HFFc6 (cell line): ENCODE data around the gene JMJD6. TPM values are rescaled to one million over a fixed set of nuclear protein-coding genes. Genes with fewer than 3 reads are reported as not detected.

Experiments
- DNase-seq: peaks from one replicate; pipeline ENCODE4 v3.0.0-alpha.2; 2018
- H3K27ac Mint-ChIP-seq: 2 replicates; pipeline ENCODE4 v1.8.0; 2020; ENCODE audit warnings: mild to moderate bottlenecking, mixed read lengths
- H3K27me3 Mint-ChIP-seq: 2 replicates; pipeline ENCODE4 v1.8.0; 2021; ENCODE audit warnings: mild to moderate bottlenecking, moderate library complexity, mixed read lengths; ENCODE audit not compliant: insufficient read depth
- H3K36me3 Mint-ChIP-seq: 2 replicates; pipeline ENCODE4 v1.8.0; 2021; ENCODE audit warnings: low read depth, mixed read lengths
- H3K4me1 Mint-ChIP-seq: 2 replicates; pipeline ENCODE4 v1.8.0; 2020; ENCODE audit warnings: low read depth, mixed read lengths
- H3K4me3 Mint-ChIP-seq: 2 replicates; pipeline ENCODE4 v1.8.0; 2020; ENCODE audit warnings: mild to moderate bottlenecking, moderate library complexity, mixed read lengths
- H3K9me3 Mint-ChIP-seq: 2 replicates; pipeline ENCODE4 v1.8.0; 2020; ENCODE audit warnings: mild to moderate bottlenecking, mixed read lengths
- total RNA-seq, 6 experiments: library from RNA; stranded (reverse); fragmentation: NEBNext Ultra II Directional; extraction: Animal tissue kit (Norgen Biotek cat#: 25700); gene quantifications; 2 replicates in 1 of 6; 3 replicates in 5 of 6; pipeline ENCODE4 v1.2.3, GENCODE V29; 2021
- TF ChIP-seq, protein P1 (sequence below): fragments of 200-600 bp; sonication (generic); IDR thresholded peaks from 2 replicates; pipeline ENCODE4 v1.5.0; 2021; ENCODE audit warnings: antibody characterized with exemption, mild to moderate bottlenecking

Gene JMJD6
- total RNA-seq, 6 experiments from 2014 or later: 32.9 to 44.3 (median 37.3) TPM

DNA sequence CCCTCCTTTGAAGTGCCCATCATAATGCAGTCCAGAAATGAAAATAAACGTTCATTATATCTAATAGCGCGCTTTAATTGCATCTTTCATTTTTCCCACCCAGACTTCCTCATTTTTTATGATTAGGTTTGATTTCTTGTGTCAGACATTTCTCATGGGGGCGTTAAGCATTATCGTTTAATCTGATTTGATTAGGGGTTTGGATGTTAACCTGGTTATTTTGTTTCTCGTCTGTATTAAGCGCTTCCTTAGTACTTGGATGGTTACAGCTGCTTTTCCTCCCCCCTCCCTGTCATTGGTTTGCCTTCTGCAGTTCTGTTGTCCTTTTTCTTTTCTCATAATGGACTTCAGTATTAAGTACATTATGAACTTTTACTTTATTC lies 12.1 kb upstream of the JMJD6 start:
- peak overlapping the region; percentile 98 for H3K27ac Mint-ChIP-seq
- peaks cover 15% of the 10 kb centered on the region for H3K27me3 Mint-ChIP-seq
- peaks cover 43% of the 10 kb centered on the region for H3K4me1 Mint-ChIP-seq
- TF ChIP-seq, protein P1, sequence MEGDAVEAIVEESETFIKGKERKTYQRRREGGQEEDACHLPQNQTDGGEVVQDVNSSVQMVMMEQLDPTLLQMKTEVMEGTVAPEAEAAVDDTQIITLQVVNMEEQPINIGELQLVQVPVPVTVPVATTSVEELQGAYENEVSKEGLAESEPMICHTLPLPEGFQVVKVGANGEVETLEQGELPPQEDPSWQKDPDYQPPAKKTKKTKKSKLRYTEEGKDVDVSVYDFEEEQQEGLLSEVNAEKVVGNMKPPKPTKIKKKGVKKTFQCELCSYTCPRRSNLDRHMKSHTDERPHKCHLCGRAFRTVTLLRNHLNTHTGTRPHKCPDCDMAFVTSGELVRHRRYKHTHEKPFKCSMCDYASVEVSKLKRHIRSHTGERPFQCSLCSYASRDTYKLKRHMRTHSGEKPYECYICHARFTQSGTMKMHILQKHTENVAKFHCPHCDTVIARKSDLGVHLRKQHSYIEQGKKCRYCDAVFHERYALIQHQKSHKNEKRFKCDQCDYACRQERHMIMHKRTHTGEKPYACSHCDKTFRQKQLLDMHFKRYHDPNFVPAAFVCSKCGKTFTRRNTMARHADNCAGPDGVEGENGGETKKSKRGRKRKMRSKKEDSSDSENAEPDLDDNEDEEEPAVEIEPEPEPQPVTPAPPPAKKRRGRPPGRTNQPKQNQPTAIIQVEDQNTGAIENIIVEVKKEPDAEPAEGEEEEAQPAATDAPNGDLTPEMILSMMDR: no peak
- peaks cover 35% of the 10 kb centered on the region for H3K36me3 Mint-ChIP-seq
- H3K4me3 Mint-ChIP-seq: peak overlapping the region; percentile 96
- H3K9me3 Mint-ChIP-seq: no peaks in the 10 kb centered on the region
- DNase-seq: no peak

DNA sequence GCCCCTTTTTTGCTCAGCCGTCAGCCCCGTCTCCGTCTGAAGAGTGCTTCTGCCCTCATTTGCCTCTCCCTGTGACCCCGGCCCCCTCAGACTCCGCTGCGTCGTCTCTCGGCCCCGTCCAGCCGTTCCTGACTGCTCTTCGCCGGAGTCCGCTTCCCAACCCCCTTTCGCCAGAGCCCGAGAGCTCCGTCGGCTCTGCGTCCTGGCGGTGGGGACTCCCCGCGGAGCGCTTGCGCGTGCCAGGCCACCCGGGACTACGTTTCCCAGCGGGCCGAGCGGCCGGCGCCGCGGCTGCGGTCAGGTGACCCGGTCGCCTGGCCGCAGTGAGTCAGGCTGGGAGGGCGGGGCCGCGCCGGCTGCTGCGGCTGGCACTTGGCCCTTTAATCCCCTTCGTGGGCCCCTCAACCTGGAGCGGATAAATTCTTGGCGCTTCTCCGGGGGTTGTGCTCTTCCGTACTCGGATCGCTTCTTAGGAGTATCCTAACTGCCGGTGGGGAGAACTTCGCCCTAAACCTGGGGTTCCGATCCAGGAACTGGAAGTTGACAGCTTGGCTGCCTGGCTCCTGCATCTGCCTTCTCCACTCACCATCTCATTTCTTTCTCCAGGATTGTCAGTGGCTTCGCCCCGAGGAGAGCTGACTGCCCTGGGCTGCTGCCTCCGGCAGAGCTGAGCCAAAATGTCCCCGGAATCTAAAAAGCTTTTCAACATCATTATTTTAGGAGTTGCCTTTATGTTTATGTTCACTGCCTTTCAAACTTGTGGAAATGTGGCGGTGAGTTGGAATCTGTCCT lies 11.5 kb upstream of the JMJD6 start, which contains the start of gene MFSD11:
Gene MFSD11, plus strand, starts transcription at position 444 of the 792 bp plus-strand sequence. Its CDS starts 234 bp downstream, at position 678.
- Mint-ChIP-seq H3K27me3 (peaks cover 15% of the 10 kb centered on the region), H3K4me1 (peaks cover 48% of the 10 kb centered on the region)

DNA sequence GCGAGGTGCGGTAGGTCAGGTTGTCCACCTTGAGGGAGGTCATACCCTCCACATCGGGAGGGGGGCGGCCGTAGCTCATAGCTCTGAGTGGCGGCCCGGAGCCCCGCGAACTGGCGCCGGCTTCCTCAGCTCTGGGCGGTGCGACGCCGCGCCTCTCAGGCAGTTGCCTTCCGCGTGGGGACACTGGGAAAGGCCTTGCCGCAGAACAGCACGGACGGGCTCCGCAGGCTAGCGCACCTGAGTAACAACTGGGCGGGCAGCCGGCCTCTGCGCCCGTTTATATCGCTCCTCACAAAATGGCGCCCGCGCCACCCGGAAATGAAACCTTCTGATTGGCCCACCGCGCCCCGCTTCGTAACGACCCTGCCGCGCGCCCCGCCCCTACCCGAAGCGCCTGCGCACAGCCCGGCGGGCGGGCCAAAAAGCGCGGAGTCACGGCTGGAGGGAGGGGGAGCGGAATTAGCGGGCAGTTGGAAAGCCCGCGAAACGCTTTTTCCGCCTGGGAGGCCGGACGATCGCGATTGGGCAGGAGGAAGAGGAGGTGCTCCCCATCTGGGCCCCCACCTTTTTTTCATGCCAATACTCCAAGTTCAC lies 10.8 kb upstream of the JMJD6 start, which contains the start of gene SRSF2:
Gene SRSF2, minus strand, starts transcription at position 250 of the 594 bp plus-strand sequence. Its CDS starts 171 bp downstream, at position 79.
- Mint-ChIP-seq H3K4me1 (peaks cover 54% of the 10 kb centered on the region), H3K4me3 (peak within 1 kb of the TSS; percentile 99), H3K36me3 (peaks cover 38% of the 10 kb centered on the region)

More for the DNA sequence above, 11.5 kb upstream of the JMJD6 start, which contains the start of gene MFSD11:
- Mint-ChIP-seq H3K27ac (peak within 1 kb of the TSS; percentile 98), H3K9me3 (no peaks in the 10 kb centered on the region), H3K36me3 (peaks cover 39% of the 10 kb centered on the region), H3K4me3 (peak within 1 kb of the TSS; percentile 96)
- DNase-seq: peak; percentile 92
- TF ChIP-seq, protein P1: no peak

DNA sequence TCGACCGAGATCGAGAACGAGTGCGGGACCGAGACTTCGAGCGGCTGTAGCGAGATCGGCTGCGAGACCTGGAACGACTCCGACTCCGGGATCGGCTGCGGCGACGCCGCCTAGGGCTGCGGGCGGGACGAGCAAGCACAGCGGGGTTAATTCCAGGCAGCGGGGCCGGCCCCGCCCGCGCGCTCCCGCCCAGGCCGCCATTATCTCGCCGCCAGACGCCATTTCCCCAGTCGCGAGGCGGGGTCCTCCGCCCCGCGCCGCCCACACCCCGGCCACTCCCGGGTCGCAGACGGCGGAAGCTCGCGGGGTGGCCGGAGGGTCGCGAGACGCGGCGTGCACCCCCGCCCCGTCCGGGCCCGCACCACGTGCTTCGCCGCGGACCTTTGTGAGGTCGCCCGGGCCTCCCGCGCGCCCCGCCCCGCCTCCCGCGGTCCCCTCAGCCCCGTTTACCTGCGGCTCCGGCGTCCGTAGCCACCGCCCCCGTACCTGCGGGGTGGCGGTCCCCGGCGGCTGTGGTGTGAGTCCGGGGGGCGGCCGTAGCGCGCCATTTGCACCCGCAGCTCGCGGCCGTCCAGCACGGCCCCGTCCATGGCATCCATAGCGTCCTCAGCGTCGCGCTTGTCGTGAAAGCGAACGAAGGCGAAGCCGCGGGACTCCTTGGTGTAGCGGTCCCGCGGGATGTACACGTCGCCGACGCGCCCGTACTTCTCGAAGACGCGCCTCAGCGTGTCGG lies 10.1 kb upstream of the JMJD6 start:
- Mint-ChIP-seq H3K27ac (peak overlapping the region; percentile 98), H3K4me1 (peaks cover 54% of the 10 kb centered on the region), H3K9me3 (no peaks in the 10 kb centered on the region), H3K4me3 (peak overlapping the region; percentile 99), H3K27me3 (peaks cover 15% of the 10 kb centered on the region), H3K36me3 (peaks cover 33% of the 10 kb centered on the region)
- TF ChIP-seq, protein P1: peak; percentile 34; the same call in 1 of the 2 replicates
- DNase-seq: peak; percentile 65

More for the DNA sequence above, 10.8 kb upstream of the JMJD6 start, which contains the start of gene SRSF2:
- peaks cover 15% of the 10 kb centered on the region for H3K27me3 Mint-ChIP-seq
- TF ChIP-seq, protein P1: no peak
- H3K9me3 Mint-ChIP-seq: no peaks in the 10 kb centered on the region
- H3K27ac Mint-ChIP-seq: peak within 1 kb of the TSS; percentile 98
- peak; percentile 98 for DNase-seq
